GM18867 (cell line): ENCODE results near the gene IL1RL2.

Experiments
- ATAC-seq: cut with Tn5 transposase; IDR thresholded peaks from one replicate; pipeline ENCODE4 v1.9.1; 2021; ENCODE audit warnings: mild to moderate bottlenecking, moderate library complexity; ENCODE audit not compliant: unreplicated experiment

IL1RL2 gene

GRCh38 chr2:102262216-102263129 lies 75.7 kb downstream of the IL1RL2 start:
- peak; percentile 51 for ATAC-seq

- ATAC-seq, result no peak
Observed at GRCh38 chr2:102264952-102265351, 78.1 kb downstream of the IL1RL2 start.

- no peak for ATAC-seq
Observed at GRCh38 chr2:102266204-102266603, 79.4 kb downstream of the IL1RL2 start.

GRCh38 chr2:102267774-102268173 lies 81.0 kb downstream of the IL1RL2 start:
- no peak for ATAC-seq

GRCh38 chr2:102268510-102269199 lies 81.8 kb downstream of the IL1RL2 start:
- ATAC-seq, result no peak

GRCh38 chr2:102269200-102269524 lies 82.3 kb downstream of the IL1RL2 start:
- no peak for ATAC-seq

GRCh38 chr2:102271844-102272243 lies 85.0 kb downstream of the IL1RL2 start:
- no peak for ATAC-seq

GRCh38 chr2:102273619-102274211 lies 86.9 kb downstream of the IL1RL2 start:
- no peak for ATAC-seq

GRCh38 chr2:102276549-102277201 lies 89.9 kb downstream of the IL1RL2 start:
- ATAC-seq, result no peak

GRCh38 chr2:102277202-102277700 lies 90.4 kb downstream of the IL1RL2 start:
- no peak for ATAC-seq

- no peak for ATAC-seq
Observed at GRCh38 chr2:102278720-102279390, 92.0 kb downstream of the IL1RL2 start.

- no peak for ATAC-seq
Observed at GRCh38 chr2:102279391-102279735, 92.5 kb downstream of the IL1RL2 start.

- ATAC-seq, result no peak
Observed at GRCh38 chr2:102282678-102283091, 95.9 kb downstream of the IL1RL2 start.

GRCh38 chr2:102283996-102284395 lies 97.2 kb downstream of the IL1RL2 start:
- no peak for ATAC-seq

- ATAC-seq, result no peak
Observed at GRCh38 chr2:102284611-102285010, 97.8 kb downstream of the IL1RL2 start.

- ATAC-seq, result no peak
Observed at GRCh38 chr2:102285368-102285767, 98.5 kb downstream of the IL1RL2 start.

GRCh38 chr2:102286041-102286440 lies 99.2 kb downstream of the IL1RL2 start:
- no peak for ATAC-seq

GRCh38 chr2:102289129-102289528 lies 102.3 kb downstream of the IL1RL2 start:
- no peak for ATAC-seq
